HepG2 (cell line): ENCODE measurements around the gene TMEM247. TPM values are rescaled to one million over a fixed set of nuclear protein-coding genes. Genes with fewer than 3 reads are reported as not detected.
A peak's percentile ranks its signal among the peaks of the same experiment; 100 is the strongest.

Experiments
- ARID2 ChIP-seq: sonication (generic); formaldehyde crosslinking; IDR thresholded peaks from 2 replicates; pipeline ENCODE4 v1.8.1; 2022; ENCODE audit warnings: mild to moderate bottlenecking, missing genetic modification reagents, borderline replicate concordance
- FOXA3 ChIP-seq: IDR thresholded peaks from 2 replicates; pipeline ENCODE4 v1.6.1; 2016; ENCODE audit warnings: missing genetic modification reagents, missing compliant biosample characterization
- GMEB1 ChIP-seq: sonication (generic); formaldehyde crosslinking; IDR thresholded peaks from 2 replicates; pipeline ENCODE4 v1.5.1; 2020; ENCODE audit warnings: missing genetic modification reagents, mild to moderate bottlenecking, borderline replicate concordance
- HHEX ChIP-seq: IDR thresholded peaks from 2 replicates; pipeline ENCODE4 v1.6.1; 2016; ENCODE audit warnings: control low read depth
- HIC2 ChIP-seq: sonication (generic); formaldehyde crosslinking; IDR thresholded peaks from 2 replicates; pipeline ENCODE4 v1.9.0; 2022; ENCODE audit warnings: low read depth, missing genetic modification reagents
- HNRNPUL1 ChIP-seq: fragments of 200-400 bp; formaldehyde crosslinking; IDR thresholded peaks from 2 replicates; pipeline ENCODE4 v1.6.1; 2017; ENCODE audit warnings: low read depth, mild to moderate bottlenecking, low read length, moderate library complexity
- ISL2 ChIP-seq: sonication (generic); formaldehyde crosslinking; IDR thresholded peaks from 2 replicates; pipeline ENCODE4 v1.5.0; 2020; ENCODE audit warnings: missing genetic modification reagents
- MYNN ChIP-seq: sonication (generic); formaldehyde crosslinking; IDR thresholded peaks from 2 replicates; pipeline ENCODE4 v1.4.0; 2020; ENCODE audit warnings: mild to moderate bottlenecking, low read depth, missing genetic modification reagents
- MYPOP ChIP-seq: sonication (generic); formaldehyde crosslinking; IDR thresholded peaks from 2 replicates; pipeline ENCODE4 v1.8.1; 2023; ENCODE audit warnings: mild to moderate bottlenecking, moderate library complexity, missing genetic modification reagents
- NCOR1 ChIP-seq: fragments of 200-600 bp; sonication (generic); IDR thresholded peaks from 2 replicates; pipeline ENCODE4 v1.7.0; 2017; ENCODE audit warnings: antibody characterized with exemption, low read length, borderline replicate concordance
- NR2F2 ChIP-seq: IDR thresholded peaks from 2 replicates; pipeline ENCODE4 v1.6.1; 2012; ENCODE audit warnings: low read depth, inconsistent platforms, borderline replicate concordance
- PPARG ChIP-seq: conservative IDR thresholded peaks from 2 replicates; pipeline ENCODE4 v1.6.1; 2016; ENCODE audit warnings: missing biosample characterization, missing genetic modification reagents
- SAP130 ChIP-seq: IDR thresholded peaks from 2 replicates; pipeline ENCODE4 v1.6.1; 2016; ENCODE audit warnings: low read depth
- SKIL ChIP-seq: sonication (generic); formaldehyde crosslinking; IDR thresholded peaks from 2 replicates; pipeline ENCODE4 v1.8.0; 2022; ENCODE audit warnings: missing genetic modification reagents, mild to moderate bottlenecking, moderate library complexity, borderline replicate concordance
- TBX2 ChIP-seq: sonication (generic); formaldehyde crosslinking; IDR thresholded peaks from 2 replicates; pipeline ENCODE4 v1.5.0; 2020; ENCODE audit warnings: missing genetic modification reagents, mild to moderate bottlenecking, borderline replicate concordance
- UBTF ChIP-seq: sonication (generic); formaldehyde crosslinking; IDR thresholded peaks from 2 replicates; pipeline ENCODE4 v1.4.0; 2020; ENCODE audit warnings: mild to moderate bottlenecking, missing genetic modification reagents
- ZFX ChIP-seq: sonication (generic); formaldehyde crosslinking; IDR thresholded peaks from 2 replicates; pipeline ENCODE4 v1.4.0; 2020; ENCODE audit warnings: mild to moderate bottlenecking, low read depth, missing genetic modification reagents, moderate library complexity
- ZNF329 ChIP-seq: sonication (generic); formaldehyde crosslinking; IDR thresholded peaks from 2 replicates; pipeline ENCODE4 v1.9.0; 2021; ENCODE audit warnings: low read depth, mild to moderate bottlenecking, missing genetic modification reagents
- ZNF335 ChIP-seq: sonication (generic); formaldehyde crosslinking; IDR thresholded peaks from 2 replicates; pipeline ENCODE4 v1.4.0; 2020; ENCODE audit warnings: missing genetic modification reagents
- polyA plus RNA-seq, 8 experiments: library from polyadenylated mRNA; depleted of rRNA in 3 of 8; stranded (reverse) in 7 of 8; unstranded in 1 of 8; fragments of >200 nt; fragmentation: Illumina TruSeq in 4 of 8; extraction: Trizol in 4 of 8; gene quantifications; 2 replicates each; pipeline versions ENCODE4 v1.2.1 to v1.2.3, GENCODE V29; 2011 to 2016; ENCODE audit warnings: low read depth in 4 of 8, missing spikeins in 1 of 8, mixed read lengths in 1 of 8; ENCODE audit not compliant: insufficient read depth in 1 of 8
- total RNA-seq, 5 experiments: library from RNA; depleted of rRNA; stranded (reverse); fragments of >200 nt; fragmentation: Illumina TruSeq; extraction: Trizol; gene quantifications; 2 replicates each; pipeline ENCODE4 v1.2.3, GENCODE V29; 2016; ENCODE audit warnings: low read depth in 1 of 5

Gene TMEM247
- total and polyA plus RNA-seq, 2 of the 13 experiments (the other 11 are each of a cell fraction or from before 2014, with no cell fraction given): not detected

- TF ChIP-seq NCOR1 (no peak; the same call in 1 of the 2 replicates), HNRNPUL1 (no peak), FOXA3 (peak; percentile 34; the same call in 1 of the 2 replicates), HIC2 (CRISPR knock-in tag) (no peak), SKIL (CRISPR knock-in tag) (no peak), NR2F2 (no peak; the same call in 1 of the 2 replicates), HHEX (CRISPR knock-in tag) (no peak), MYPOP (CRISPR knock-in tag) (no peak), MYNN (0 out of 2 replicates have a peak, but pooled peaks have one; percentile 41), ZFX (CRISPR knock-in tag) (no peak), ARID2 (CRISPR knock-in tag) (0 out of 2 replicates have a peak, but pooled peaks have one; percentile 67), GMEB1 (CRISPR knock-in tag) (peak; percentile 24; the same call in 1 of the 2 replicates), ZNF335 (no peak), SAP130 (CRISPR knock-in tag) (peak; percentile 59), UBTF (CRISPR knock-in tag) (no peak), PPARG (CRISPR knock-in tag) (peak; percentile 56), TBX2 (peak; percentile 54; the same call in 1 of the 2 replicates), ZNF329 (CRISPR knock-in tag) (no peak), ISL2 (CRISPR knock-in tag) (peak; percentile 74; the same call in 1 of the 2 replicates)
These were observed 44.5 kb upstream of the TMEM247 start (continued) for GRCh38 chr2:46434851-46435273.
